Amniotic stem cell (primary cell): Measurements from ENCODE around the gene SPATA18.
A peak's percentile ranks its signal among the peaks of the same experiment; 100 is the strongest.

Experiments
- DNase-seq: peaks from one replicate; lab custom pipeline; 2025; lab: John Stamatoyannopoulos, UW

Gene SPATA18, protein sequence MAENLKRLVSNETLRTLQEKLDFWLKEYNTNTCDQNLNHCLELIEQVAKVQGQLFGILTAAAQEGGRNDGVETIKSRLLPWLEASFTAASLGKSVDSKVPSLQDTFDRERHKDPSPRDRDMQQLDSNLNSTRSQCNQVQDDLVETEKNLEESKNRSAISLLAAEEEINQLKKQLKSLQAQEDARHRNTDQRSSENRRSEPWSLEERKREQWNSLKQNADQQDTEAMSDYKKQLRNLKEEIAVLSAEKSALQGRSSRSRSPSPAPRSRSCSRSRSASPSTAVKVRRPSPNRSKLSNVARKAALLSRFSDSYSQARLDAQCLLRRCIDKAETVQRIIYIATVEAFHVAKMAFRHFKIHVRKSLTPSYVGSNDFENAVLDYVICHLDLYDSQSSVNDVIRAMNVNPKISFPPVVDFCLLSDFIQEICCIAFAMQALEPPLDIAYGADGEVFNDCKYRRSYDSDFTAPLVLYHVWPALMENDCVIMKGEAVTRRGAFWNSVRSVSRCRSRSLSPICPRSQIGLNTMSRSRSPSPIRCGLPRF

DNA sequence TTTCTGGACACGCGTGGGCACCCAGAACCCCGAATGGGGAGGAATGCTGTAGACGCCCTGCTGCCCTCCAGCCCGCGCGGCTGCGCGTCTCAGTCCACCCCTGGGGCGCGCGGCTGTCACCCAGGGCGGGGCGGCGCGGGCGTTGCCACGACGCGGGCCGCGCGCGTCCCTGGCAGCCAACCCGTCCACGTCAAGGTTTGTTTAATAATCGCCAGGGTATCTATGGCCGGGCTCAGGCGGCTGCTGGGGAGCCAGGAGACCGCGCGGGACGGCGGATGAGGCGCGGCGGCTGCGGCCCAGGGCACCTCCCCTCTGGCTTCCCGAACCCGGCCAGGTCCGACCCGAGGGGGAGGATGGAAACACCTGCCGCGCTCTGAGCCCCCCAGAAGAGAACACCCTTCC lies at the start of gene SPATA18:
Gene SPATA18, plus strand, starts transcription at position 92 of the 402 bp plus-strand sequence. CDS start 401 bp downstream, outside the sequence.
- no peak for DNase-seq

GRCh38 chr4:52001616-52002015 lies 49.5 kb upstream of the SPATA18 start:
- no peak for DNase-seq

- DNase-seq, result no peak
Observed at GRCh38 chr4:52004414-52004813, 46.7 kb upstream of the SPATA18 start.

DNA sequence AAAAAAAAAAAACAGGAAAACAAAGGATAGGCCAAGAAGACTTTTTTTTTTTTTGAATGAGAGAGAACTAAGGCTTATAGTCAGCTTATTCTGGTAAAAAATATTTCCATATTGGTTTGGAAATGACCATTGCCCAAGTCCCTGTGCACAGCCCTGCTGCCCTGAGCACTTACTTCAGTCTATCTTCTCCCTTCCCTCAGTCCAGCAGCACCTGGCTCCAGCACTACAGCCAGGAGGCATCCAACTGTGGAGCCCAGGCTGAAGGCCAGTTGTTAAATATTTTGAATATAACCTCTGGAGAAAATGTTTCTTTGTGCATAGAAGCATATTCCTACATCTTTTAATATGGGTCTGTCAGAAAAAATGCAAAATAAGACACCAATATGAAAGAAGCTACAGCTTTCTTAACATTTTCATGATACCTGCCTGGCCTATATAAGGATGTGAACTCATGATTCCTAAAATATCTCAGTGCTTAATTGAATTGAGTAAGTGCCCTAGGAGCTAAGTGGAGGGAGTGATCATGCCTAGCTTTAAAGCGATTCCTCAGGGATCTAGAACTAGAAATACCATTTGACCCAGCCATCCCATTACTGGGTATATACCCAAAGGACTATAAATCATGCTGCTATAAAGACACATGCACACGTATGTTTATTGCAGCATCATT lies 45.4 kb upstream of the SPATA18 start:
- DNase-seq, result no peak

- no peak for DNase-seq
Observed at GRCh38 chr4:52006887-52007286, 44.2 kb upstream of the SPATA18 start.

- DNase-seq, result no peak
Observed at GRCh38 chr4:52010986-52011385, 40.1 kb upstream of the SPATA18 start.

DNA sequence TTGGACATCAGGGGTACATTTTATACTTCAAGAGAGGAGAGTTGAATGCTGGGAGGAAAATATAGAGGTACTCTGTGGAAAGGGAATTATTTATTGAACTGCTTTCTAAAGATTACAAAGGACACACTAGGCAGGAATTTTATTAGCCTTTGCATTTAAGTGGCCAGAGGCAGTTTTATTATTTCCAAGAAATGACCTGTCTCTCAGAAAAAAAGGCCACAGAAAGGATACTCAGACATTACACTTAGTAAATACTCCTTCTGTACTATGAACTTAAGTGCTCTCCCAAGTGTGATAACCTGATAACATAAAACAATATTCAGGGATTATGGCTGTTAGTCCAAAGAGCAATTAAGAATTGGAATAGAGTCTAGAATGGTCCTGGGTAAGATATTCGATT lies 38.5 kb upstream of the SPATA18 start:
- no peak for DNase-seq

DNA sequence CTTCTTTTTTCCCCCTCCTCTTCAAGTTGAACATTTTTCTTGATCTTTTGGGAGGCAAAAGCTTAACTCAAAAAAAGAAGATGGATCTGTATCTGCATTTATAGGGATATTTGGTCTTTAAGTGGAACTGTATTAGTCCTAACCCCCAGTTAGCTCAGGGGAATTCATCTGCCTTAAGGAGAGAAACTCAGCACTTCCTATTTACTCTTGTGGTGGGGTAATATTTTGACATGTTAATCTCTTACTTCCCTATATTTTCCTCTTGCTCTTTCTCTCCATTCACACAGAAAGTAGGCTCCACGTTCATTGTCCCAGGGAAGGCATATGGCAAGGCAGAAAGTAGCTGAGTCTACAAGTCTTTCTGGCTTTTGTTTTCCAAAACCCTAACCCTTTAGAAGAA lies 36.2 kb upstream of the SPATA18 start:
- no peak for DNase-seq

DNA sequence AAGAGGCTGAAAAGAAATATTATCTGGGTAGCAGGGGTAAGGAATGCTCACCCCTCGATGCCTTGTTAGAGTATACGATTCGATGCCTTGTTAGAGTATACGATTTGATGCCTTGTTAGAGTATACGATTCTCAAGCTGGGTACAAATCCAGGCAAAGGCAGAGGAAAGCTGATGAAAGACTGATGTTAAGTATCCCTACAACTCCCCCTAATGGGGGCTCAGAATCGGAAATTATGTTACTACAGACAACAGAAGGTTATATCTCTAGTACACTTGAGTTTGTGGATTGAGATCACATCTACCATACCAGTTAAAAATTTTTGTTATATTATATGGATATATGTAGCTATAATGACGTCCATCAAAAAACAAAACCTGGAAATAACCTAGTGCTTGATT lies 35.7 kb upstream of the SPATA18 start:
- no peak for DNase-seq

- no peak for DNase-seq
Observed at GRCh38 chr4:52016981-52017380, 34.1 kb upstream of the SPATA18 start.

- no peak for DNase-seq
Observed at GRCh38 chr4:52017814-52018213, 33.3 kb upstream of the SPATA18 start.

DNA sequence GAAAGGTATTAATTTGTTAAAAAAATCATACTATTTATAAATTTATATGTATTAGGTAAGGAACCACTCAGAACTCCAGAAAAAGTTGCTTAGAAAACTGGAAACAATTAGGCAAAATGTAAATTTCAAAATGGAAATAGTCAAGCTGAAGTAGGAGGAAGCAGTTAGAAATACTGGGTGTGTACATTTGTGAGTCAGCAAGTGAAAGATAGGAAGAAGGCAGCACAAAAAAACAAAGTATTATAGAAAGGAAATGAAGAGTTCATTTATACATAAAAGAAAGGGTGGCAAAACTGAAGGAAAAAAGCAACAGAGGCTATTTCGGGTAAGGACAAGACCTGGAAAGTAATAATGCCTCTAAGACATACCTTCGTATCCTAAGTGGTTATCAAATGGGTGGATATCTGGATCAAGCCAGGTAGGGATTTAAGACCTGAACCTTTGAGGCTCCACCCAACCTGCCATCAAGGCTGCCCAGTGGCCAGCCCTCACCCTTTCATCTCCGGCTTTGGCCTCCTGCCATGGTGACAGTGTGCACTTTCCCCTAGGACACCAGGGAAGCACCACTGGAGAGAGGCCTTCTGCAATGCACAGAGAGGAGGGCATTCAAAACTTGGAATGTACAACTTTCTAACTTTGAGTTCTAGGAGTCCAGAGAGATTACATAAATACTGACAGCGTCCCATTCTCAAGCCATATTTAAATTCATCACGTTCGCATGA lies 31.0 kb upstream of the SPATA18 start, which contains the start of gene LRRC66:
Gene LRRC66, minus strand, starts transcription at position 428 of the 722 bp plus-strand sequence. CDS start 2,750 bp downstream, outside the sequence.
- DNase-seq, result no peak

DNA sequence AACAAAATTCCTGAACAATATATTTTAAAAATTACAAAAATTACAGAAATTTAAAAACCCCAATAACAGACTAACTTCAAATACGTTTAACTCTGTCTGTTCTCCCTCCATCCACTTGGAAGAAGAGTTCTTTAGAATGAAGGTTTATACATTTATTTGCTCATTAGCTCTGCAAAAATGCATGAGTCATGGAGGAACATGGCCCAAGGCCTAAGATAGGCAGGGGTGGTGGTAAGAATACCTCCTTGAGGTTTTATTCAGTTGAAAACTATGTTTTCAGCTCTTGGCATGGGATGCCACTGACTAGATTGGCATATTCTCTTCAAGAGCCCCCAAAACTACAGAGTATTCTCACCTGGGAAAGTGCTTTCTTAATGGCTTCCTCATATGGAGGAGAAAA lies 22.1 kb upstream of the SPATA18 start:
- peak; percentile 31 for DNase-seq

GRCh38 chr4:52032005-52032404 lies 19.1 kb upstream of the SPATA18 start:
- DNase-seq, result no peak

- no peak for DNase-seq
Observed at GRCh38 chr4:52035190-52035589, 15.9 kb upstream of the SPATA18 start.

DNA sequence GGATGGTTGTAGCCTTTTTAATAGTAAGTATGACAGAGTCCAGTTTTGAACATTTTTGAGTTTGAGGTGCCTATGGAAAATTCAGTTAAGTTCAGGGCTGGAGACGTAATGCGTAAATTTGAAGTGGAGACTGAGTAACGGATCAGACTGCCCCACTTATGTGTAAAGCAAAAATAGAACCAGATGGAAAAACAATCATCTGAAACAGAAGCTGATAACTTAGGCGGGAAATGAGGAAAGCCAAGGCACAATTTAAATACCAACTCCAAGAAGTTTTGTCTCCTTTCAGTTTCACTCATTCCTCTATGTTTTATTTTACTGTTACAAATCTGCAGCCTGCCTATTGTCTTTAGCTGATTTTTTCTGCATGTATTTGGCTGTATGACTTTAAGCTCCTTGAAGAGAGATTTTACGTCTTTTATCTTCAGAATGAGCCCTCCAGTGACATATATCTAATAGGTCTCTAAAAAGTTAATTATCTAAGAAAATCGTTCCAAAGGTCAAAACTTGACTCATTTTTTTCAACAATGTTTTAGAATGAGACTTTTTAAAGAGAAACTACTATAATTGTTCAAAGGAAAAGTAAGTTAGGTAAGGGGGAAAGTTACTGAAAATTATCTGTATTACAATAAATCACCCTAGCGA lies 14.1 kb upstream of the SPATA18 start:
- DNase-seq, result no peak

DNA sequence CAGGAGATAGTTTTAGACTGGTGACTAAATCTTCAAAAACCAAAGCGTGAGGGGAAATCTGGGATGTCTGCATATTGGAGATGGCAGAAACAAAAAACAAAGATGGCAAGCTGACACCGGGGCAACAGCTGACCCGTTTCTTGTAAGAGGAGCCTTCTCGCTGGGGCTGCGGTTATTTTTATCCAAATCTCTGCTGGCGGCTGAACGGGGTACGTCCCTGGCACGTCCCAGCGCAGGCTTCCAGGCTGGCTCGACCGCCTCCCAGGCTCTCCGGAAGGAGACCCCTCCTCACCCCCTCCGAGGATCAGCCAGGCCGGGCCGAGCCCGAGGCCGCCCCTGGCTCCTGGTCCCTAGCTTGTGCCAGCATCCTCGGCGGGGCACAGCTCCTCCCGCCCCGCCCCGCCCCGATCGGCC lies 13.4 kb upstream of the SPATA18 start:
- DNase-seq, result peak; percentile 19

DNA sequence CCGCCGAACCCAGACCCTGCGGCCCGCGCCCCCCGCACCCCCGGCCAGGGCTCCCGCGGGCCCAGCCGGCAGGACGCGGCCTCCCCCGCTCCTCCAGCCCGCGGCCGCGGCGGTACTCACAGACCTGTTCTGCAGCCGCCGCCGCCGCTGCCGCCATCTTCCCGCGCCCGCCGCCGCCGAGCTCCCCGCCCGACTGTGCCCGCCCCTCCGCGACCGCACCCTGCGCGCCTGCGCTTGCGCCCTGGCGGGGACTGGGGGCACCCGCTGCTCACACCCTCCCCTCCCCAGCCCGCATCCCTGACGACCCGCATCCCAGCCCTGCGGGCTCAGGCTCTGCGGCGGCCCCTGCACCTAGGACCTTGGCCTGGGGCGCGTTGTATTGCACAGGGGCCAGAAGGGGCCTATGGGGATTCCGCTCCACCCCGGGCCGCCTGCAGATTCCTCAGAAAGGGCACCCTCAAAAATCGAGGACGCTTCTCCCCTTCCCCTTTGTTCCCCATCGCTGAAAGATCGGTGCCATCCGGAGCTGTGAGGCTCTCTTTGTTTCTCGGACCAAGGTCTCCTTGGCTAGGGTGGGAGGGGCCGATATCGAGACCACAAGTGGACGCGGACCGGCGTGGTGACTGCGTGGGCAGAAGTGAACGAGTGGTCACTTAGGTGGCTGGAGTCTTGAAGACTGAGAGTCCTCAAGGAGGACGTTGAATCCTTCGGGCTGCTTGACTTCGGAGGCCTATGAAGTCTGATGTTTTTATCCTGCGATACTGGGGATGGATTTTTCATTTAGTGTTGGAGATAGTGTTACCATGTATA lies 12.8 kb upstream of the SPATA18 start, which contains the start of gene SGCB:
Gene SGCB, minus strand, starts transcription at position 197 of the 810 bp plus-strand sequence. Its CDS starts 40 bp downstream, at position 157.
- DNase-seq, result no peak

DNA sequence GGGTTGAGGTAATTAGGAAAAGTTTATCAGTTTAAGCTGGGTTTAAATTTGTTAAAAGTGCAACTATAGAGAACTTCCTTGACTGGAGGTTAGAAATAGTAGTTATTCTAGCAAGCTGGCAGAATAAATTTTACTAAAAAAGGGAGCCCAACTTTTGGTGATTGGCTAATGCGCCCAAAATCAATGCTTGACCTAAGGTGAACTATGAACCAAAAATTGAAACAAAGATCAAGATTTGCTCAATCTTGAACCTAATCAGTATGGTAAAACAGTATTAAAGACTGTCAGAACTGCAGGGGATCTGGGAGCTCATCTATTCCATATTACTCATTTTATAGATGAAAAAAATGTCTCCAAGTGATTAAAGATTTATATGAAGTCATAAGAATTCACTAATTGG lies 6.1 kb upstream of the SPATA18 start:
- DNase-seq, result no peak

- DNase-seq, result no peak
Observed at GRCh38 chr4:52049266-52049665, 1.8 kb upstream of the SPATA18 start.
